HCT116 (cell line): ENCODE data around the gene TMA7. TPM values are rescaled to one million over a fixed set of nuclear protein-coding genes. Genes with fewer than 3 reads are reported as not detected.

Experiments
- ATAC-seq: fragments of 200-7000 bp; cut with Tn5 transposase; 2 replicates; pipeline ENCODE4 v1.9.1; 2020; ENCODE audit warnings: mild to moderate bottlenecking, moderate library complexity
- BruUV-seq: library from RNA; stranded (reverse); fragments of 400-500 nt; replicated peaks from 2 replicates; lab custom pipeline; 2021; lab: Mats Ljungman, UMichigan
- CTCF ChIA-PET: fragments of 300-600 bp; sonication (Branson Sonifier 250); formaldehyde crosslinking; loops from one replicate; lab custom pipeline; 2021; ENCODE audit warnings: antibody characterized with exemption; lab: Charles Lee
- POLR2A ChIA-PET: fragments of 300-600, 350-600 bp; sonication (Branson Sonifier 250); formaldehyde crosslinking; loops from one replicate; lab custom pipeline; 2021; ENCODE audit warnings: antibody characterized with exemption; lab: Charles Lee
- RAD21 ChIA-PET, 2 experiments: fragments of 300-600 bp; sonication (Branson Sonifier 250); formaldehyde crosslinking; loops; one replicate each; lab custom pipeline; 2023; ENCODE audit warnings: low total read pairs in 2 of 2; ENCODE audit not compliant: uncharacterized antibody in 2 of 2, unreplicated experiment in 2 of 2, low non-redundant PET in 1 of 2; lab: Charles Lee
- DNase-seq: peaks from one replicate; pipeline ENCODE4 v3.0.0-alpha.2; 2010; ENCODE audit warnings: low read depth, low spot score
- H2AFZ ChIP-seq: fragments of 200-600 bp; shearing (Covaris generic), sonication (generic); 2 replicates; pipeline ENCODE4 v1.6.1; 2017; ENCODE audit warnings: low read depth, mixed run types, mixed read lengths, antibody characterized with exemption, low read length; ENCODE audit not compliant: poor library complexity, severe bottlenecking
- H3K27ac ChIP-seq: 2 replicates; pipeline ENCODE4 v1.5.1; 2012; ENCODE audit warnings: low read depth, low read length
- H3K27me3 ChIP-seq: fragments of 200-600 bp; sonication (generic); 2 replicates; pipeline ENCODE4 v1.6.1; 2016; ENCODE audit warnings: mixed run types, low read length, mixed read lengths; ENCODE audit not compliant: insufficient read depth
- H3K36me3 ChIP-seq, 2 experiments: fragments of 200-500 bp in 1 of 2; fragments of 200-600 bp in 1 of 2; sonication (Bioruptor generic) in 1 of 2; sonication (generic) in 1 of 2; 2 replicates each; pipeline versions ENCODE4 v1.5.1 to v1.6.1; 2014 to 2016; ENCODE audit warnings: low read length in 2 of 2, inconsistent platforms in 1 of 2, mixed read lengths in 1 of 2, mixed run types in 1 of 2; ENCODE audit not compliant: insufficient read depth in 2 of 2, control insufficient read depth in 1 of 2
- H3K4me1 ChIP-seq, 2 experiments: fragments of 200-600 bp in 1 of 2; sonication (generic) in 1 of 2; 2 replicates each; pipeline versions ENCODE4 v1.5.1 to v1.6.1; 2012 to 2017; ENCODE audit warnings: low read length in 2 of 2, inconsistent platforms in 1 of 2, mild to moderate bottlenecking in 1 of 2, mixed read lengths in 1 of 2, mixed run types in 1 of 2, moderate library complexity in 1 of 2; ENCODE audit not compliant: insufficient read depth in 2 of 2, control insufficient read depth in 1 of 2
- H3K4me2 ChIP-seq: fragments of 200-600 bp; sonication (generic); 2 replicates; pipeline ENCODE4 v1.6.1; 2017; ENCODE audit warnings: mixed run types, low read length, mixed read lengths
- H3K4me3 ChIP-seq, 2 experiments: fragments of 200-600 bp in 1 of 2; sonication (generic) in 1 of 2; replicated peaks in 1 of 2; 2 replicates each; pipeline ENCODE4 v1.5.1; 2011 to 2016; ENCODE audit warnings: low read length in 2 of 2, control low read depth in 1 of 2, low read depth in 1 of 2, mild to moderate bottlenecking in 1 of 2, mixed read lengths in 1 of 2, mixed run types in 1 of 2
- H3K79me2 ChIP-seq: fragments of 200-600 bp; sonication (generic); 2 replicates; pipeline ENCODE4 v1.6.1; 2017; ENCODE audit warnings: mild to moderate bottlenecking, mixed run types, low read length, moderate library complexity, mixed read lengths; ENCODE audit not compliant: insufficient read depth
- H3K9ac ChIP-seq: fragments of 200-600 bp; sonication (generic); 2 replicates; pipeline ENCODE4 v1.6.1; 2016; ENCODE audit warnings: low read length, mixed read lengths
- H3K9me2 ChIP-seq: fragments of 200-600 bp; sonication (generic), shearing (Covaris generic); 2 replicates; pipeline ENCODE4 v1.6.1; 2017; ENCODE audit warnings: mixed run types, mild to moderate bottlenecking, moderate library complexity; ENCODE audit not compliant: insufficient read depth
- H3K9me3 ChIP-seq, 2 experiments: fragments of 200-500 bp in 1 of 2; fragments of 200-600 bp in 1 of 2; sonication (Bioruptor generic) in 1 of 2; sonication (generic) in 1 of 2; 2 replicates each; pipeline ENCODE4 v1.6.1; 2014 to 2017; ENCODE audit warnings: low read length in 2 of 2, mixed read lengths in 2 of 2, inconsistent platforms in 1 of 2, low read depth in 1 of 2, mild to moderate bottlenecking in 1 of 2, mixed run types in 1 of 2, moderate library complexity in 1 of 2; ENCODE audit not compliant: control insufficient read depth in 1 of 2, insufficient read depth in 1 of 2
- H4K20me1 ChIP-seq: fragments of 200-600 bp; sonication (generic), shearing (Covaris generic); 2 replicates; pipeline ENCODE4 v1.6.1; 2017; ENCODE audit warnings: mixed run types, mild to moderate bottlenecking, moderate library complexity; ENCODE audit not compliant: insufficient read depth
- EGR1 ChIP-seq: IDR thresholded peaks from 2 replicates; pipeline ENCODE4 v1.6.1; 2012; ENCODE audit warnings: low read depth
- EZH2phosphoT487 ChIP-seq: fragments of 200-600 bp; IDR thresholded peaks from 2 replicates; pipeline ENCODE4 v1.6.1; 2018; ENCODE audit warnings: antibody characterized with exemption, borderline replicate concordance
- POLR2AphosphoS5 ChIP-seq: IDR thresholded peaks from 2 replicates; pipeline ENCODE4 v1.6.1; 2011; ENCODE audit warnings: mild to moderate bottlenecking, low read depth, low read length, moderate library complexity
- REST ChIP-seq: IDR thresholded peaks from 2 replicates; pipeline ENCODE4 v1.6.1; 2012; ENCODE audit warnings: low read depth
- SIN3A ChIP-seq: IDR thresholded peaks from 2 replicates; pipeline ENCODE4 v1.6.1; 2012; ENCODE audit warnings: low read depth
- SRF ChIP-seq: IDR thresholded peaks from 2 replicates; pipeline ENCODE4 v1.6.1; 2012; ENCODE audit warnings: low read depth
- intact Hi-C: fragments of 100-400 bp; cut with micrococcal nuclease; formaldehyde crosslinking; loops from 2 replicates; pipeline ENCODE4 v1.10.0; 2022
- total RNA-seq: library from RNA; stranded (reverse); gene quantifications from one replicate; pipeline ENCODE4 v1.2.1, GENCODE V29; 2021; ENCODE audit not compliant: unreplicated experiment

TMA7 gene
- total RNA-seq, 1 experiment from 2014 or later, result 334 TPM

- RAD21 ChIA-PET, result interaction anchor here in 1 of 2 experiments (3.3 kb wide), 1 partner anchor 37 kb away, joined by 59 read pairs; no protein-coding TSS in a partner anchor
- BruUV-seq, result no TSS peak
- Histone ChIP-seq H3K36me3 (peaks cover 9 to 21% of the 10 kb centered on the region in 2 experiments; a peak in 3 of 4 replicates), H2AFZ (no peak overlapping the region), H3K9me3 (no peaks in the 10 kb centered on the region), H3K9ac (no peak overlapping the region), H3K27ac (no peak overlapping the region), H4K20me1 (no peaks in the 10 kb centered on the region), H3K9me2 (no peaks in the 10 kb centered on the region), H3K4me3 (no peak overlapping the region), H3K27me3 (no peaks in the 10 kb centered on the region), H3K4me2 (no peak overlapping the region), H3K79me2 (peaks cover 54% of the 10 kb centered on the region), H3K4me1 (peaks cover 36 to 58% of the 10 kb centered on the region in 2 experiments)
- no peak for DNase-seq
- no peak for ATAC-seq
- intact Hi-C loops, result no loop called here
- POLR2A ChIA-PET, result no interaction called here
- CTCF ChIA-PET, result interaction anchor here (1.3 to 6.4 kb wide), 3 partner anchors 36 to 163 kb away, joined by 3 to 386 read pairs (median 91); no protein-coding TSS in a partner anchor
- TF ChIP-seq EGR1, result no peak
- TF ChIP-seq SIN3A, result no peak
- no peak for TF ChIP-seq EZH2phosphoT487
- TF ChIP-seq SRF, result no peak
- TF ChIP-seq REST, result no peak
- TF ChIP-seq POLR2AphosphoS5, result no peak
Measured at GRCh38 chr3:48437812-48438211, 2.2 kb upstream of the TMA7 start.
